Lower leg skin (tissue), 4 donors: ENCODE data around the gene ITM2B. TPM values are rescaled to one million over a fixed set of nuclear protein-coding genes. Genes with fewer than 3 reads are reported as not detected.

ENCODE experiments used
- DNase-seq, 2 donors: peaks; one replicate each; pipeline ENCODE4 v3.0.0-alpha.2; 2019; ENCODE audit warnings: low spot score in 2 of 2
- H3K4me3 ChIP-seq: fragments of 200-600 bp; sonication (generic); 2 replicates; pipeline ENCODE4 v1.5.1; 2017; ENCODE audit warnings: mild to moderate bottlenecking, low read depth; ENCODE audit not compliant: poor library complexity, severe bottlenecking
- CTCF ChIP-seq, 3 donors: fragments of 450-650 bp; IDR thresholded peaks; one replicate each; pipeline ENCODE4 v1.5.1; 2016; ENCODE audit warnings: antibody characterized with exemption in 3 of 3, mild to moderate bottlenecking in 3 of 3, moderate library complexity in 2 of 3
- POLR2A ChIP-seq, 2 donors: fragments of 450-650 bp; IDR thresholded peaks; one replicate each; pipeline ENCODE4 v1.6.1; 2016 to 2017; ENCODE audit warnings: antibody characterized with exemption in 2 of 2, mild to moderate bottlenecking in 1 of 2, moderate library complexity in 1 of 2
- WGBS, 2 donors: methylation state at CpG; one replicate each; pipeline ENCODE4 v1.1.5; 2018; 5-methylcytosine and 5-hydroxymethylcytosine counted together
- intact Hi-C: fragments of 100-400 bp; cut with DNase I; formaldehyde crosslinking; loops from one replicate; pipeline ENCODE4 v1.15.0; 2023; ENCODE audit warnings: low total_unique reads
- total RNA-seq, 4 donors: library from RNA; depleted of rRNA; stranded (reverse); fragments of >200 nt; gene quantifications; one replicate each; pipeline ENCODE4 v1.1.0, GENCODE V29; 2016

ITM2B gene
- total RNA-seq, 4 donors from 2014 or later: 749 to 856 (median 792) TPM

DNA sequence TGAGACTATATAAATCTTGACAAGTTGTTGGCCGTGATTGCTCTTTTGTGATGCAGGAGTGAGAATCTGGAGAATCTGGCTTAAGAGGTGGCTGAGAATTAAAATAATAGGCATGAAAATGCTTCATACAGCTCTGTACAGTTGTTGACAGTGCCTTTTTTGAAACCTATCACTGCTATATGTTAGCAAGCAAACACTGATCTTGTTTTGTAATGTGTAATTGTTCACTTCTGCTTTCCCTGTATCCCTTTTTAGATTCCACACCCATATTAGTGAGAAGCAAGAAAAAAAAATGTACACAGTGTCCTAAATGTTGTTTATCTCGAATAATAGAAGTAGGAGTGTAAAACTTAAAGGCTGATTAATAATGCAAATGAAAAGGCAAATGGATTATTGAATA lies 31.1 kb downstream of the ITM2B start:
- TF ChIP-seq POLR2A (IDR thresholded peaks at IDR 0.05) (no peak), CTCF (IDR thresholded peaks at IDR 0.05) (no peak)
- WGBS, 2 donors: 90 to 95% methylated on average over 2 of the region's 2 CpGs
- intact Hi-C loops: no loop called here
- no peak overlapping the region for H3K4me3 ChIP-seq
- DNase-seq: no peak

GRCh38 chr13:48265217-48265815 lies 32.3 kb downstream of the ITM2B start:
- intact Hi-C loops: no loop called here
- no peak for DNase-seq
- H3K4me3 ChIP-seq: no peak overlapping the region
- WGBS, 2 donors: 79 to 89% methylated on average over 8 of the region's 8 CpGs
- TF ChIP-seq CTCF (IDR thresholded peaks at IDR 0.05): no peak
- TF ChIP-seq POLR2A (IDR thresholded peaks at IDR 0.05): no peak

DNA sequence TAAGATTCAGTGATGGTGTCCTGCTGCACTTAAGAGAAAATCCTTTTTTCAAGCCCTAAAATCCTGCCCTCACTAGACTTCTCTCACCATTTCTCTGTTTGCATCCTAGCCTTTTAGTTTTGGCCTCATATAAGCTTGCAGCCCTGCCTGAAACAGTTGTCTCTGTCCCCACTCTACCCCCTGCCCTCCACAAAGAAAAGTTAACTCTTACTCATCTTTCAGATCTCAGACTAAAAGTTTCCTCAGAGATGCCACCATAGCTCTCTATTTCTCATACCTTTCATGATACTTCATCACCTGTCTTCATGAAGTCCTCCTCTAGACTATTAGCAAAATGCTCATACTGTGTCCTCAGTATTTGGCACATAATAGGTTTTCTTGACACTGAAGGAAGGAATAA lies 33.1 kb downstream of the ITM2B start:
- intact Hi-C loops: no loop called here
- no peak for DNase-seq
- no peak overlapping the region for H3K4me3 ChIP-seq
- no peak for TF ChIP-seq CTCF (IDR thresholded peaks at IDR 0.05)

DNA sequence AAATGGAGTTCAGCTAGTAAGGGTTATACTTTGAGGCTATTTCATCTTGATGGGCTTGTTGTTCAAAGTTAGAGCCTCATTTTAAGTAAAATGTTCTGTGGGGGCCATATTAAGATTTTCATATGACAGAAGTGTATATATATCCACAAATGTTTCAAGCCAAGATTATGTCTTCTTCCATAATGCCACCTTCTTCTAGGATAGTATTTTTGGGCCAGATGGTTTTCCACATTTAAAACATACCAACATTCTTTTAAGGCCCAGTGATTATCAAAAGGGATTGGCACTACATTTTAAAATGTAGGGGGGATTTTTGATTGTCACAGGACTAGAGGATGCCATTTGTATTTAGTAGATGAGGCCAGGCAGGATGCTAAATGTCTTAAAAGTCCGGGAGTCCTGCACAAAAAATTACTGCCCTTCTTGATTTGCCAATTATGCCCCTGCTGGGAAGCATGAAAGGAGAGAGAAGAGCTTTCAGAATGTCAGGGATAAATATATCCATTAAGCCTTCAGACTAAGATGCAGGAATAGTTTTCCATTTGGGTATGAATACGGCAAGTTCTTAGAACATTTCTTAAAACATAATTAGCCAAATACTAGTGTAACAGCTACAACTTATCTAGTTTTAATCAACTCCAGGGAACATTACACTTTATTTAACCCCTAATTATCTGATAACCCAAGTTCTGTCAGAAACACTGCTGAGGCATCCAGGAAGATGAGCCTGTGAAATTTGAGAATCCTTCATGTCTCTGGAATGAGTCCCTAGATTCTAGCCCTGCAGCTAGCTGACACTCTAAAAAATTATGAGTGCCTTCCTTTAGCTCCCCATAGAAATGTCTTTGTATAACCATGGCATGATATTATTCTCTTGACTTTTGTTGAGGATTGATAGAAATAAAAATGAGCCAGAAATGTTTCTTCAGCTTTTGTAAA lies 34.0 kb downstream of the ITM2B start:
- intact Hi-C loops: no loop called here

GRCh38 chr13:48268019-48268418 lies 35.0 kb downstream of the ITM2B start:
- 90 to 96% methylated on average over 4 of the region's 4 CpGs for WGBS, 2 donors
- intact Hi-C loops: no loop called here
- no peak for TF ChIP-seq POLR2A (IDR thresholded peaks at IDR 0.05)
- no peak for DNase-seq
- no peak overlapping the region for H3K4me3 ChIP-seq

More for the DNA sequence above, 34.0 kb downstream of the ITM2B start:
- H3K4me3 ChIP-seq: no peak overlapping the region
- WGBS, 2 donors: 74 to 75% methylated on average over 2 of the region's 2 CpGs
- no peak for DNase-seq
- TF ChIP-seq CTCF (IDR thresholded peaks at IDR 0.05): no peak
- no peak for TF ChIP-seq POLR2A (IDR thresholded peaks at IDR 0.05)

DNA sequence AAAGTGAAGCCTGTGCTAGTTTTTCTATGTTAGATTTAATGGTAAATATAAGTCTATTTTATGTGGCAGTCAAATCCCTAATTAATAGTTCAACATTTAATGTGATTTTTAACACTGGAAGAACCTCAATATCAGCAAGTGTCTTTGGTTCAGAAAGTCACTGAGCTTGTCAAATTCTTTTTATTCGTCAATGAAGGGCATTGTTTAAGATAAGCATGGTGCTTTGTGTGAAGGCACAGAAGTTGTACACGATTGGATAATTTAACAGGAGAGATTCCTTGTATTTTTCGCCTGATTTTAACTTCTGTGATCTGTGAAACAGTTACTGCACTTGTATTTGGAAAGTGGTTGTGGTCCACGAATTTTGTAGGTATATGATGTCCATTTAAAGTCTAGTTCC lies 40.3 kb downstream of the ITM2B start:
- intact Hi-C loops: no loop called here
- no peak overlapping the region for H3K4me3 ChIP-seq
- DNase-seq: no peak
- TF ChIP-seq CTCF (IDR thresholded peaks at IDR 0.05) (no peak), POLR2A (IDR thresholded peaks at IDR 0.05) (no peak)
- WGBS, 2 donors: 94 to 95% methylated on average over 4 of the region's 4 CpGs
